ENCODE results near the gene CRK.
"Not testable (repeated sequence)": the region's sequence is repeated elsewhere in the genome, so short reads cannot be mapped to it uniquely, and the experiment has no call there.

Gene CRK

DNA sequence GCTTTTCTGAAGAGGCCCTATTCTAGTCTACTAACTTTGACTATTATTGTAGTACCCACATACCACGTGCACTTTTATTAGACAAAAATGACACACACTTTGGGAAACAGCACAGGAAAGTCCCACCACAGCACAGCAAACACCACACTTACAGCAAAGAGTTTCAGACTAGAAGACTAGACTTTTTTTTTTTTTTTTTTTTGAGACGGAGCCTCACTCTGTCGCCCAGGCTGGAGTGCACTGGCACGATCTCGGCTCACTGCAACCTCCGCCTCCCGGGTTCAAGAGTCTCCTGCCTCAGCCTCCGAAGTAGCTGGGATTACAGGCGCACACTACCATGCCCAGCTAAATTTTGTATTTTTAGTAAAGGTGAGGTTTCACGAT, 76.1 kb downstream of the CRK start:
- DNase-seq, result no peak

DNA sequence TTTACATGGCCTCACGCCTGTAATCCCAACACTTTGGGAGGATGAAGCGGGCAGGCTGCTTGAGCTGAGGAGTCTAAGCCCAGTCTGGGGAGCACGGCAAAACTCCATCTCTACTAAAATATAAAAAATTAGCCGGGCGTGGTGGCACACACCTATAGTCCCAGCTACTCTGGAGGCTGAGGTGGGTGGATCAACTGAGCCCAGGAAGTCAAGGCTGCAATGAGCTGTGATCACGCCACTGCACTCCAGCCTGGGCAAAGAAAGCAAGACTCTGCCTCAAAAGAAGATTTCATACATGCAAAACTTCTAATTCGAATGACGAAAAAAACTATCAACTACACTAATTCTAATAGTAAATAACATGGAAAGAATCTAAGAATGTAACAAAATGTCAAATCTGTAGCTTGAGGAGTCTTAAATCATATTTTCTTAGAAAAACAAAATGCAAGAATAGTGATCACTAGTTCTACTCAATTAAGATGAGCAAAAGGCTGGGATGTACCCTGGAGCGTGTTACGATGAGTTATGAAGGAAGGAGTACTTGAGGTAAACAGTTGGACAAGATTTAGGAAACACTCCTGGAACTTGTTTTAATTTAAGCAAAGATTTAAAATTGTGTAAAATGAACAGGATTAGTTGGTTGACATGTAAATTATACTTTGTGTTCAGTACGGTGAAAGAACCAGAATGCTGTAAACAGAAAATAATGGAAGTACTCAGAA, 76.7 kb downstream of the CRK start:
- no peak for DNase-seq

DNA sequence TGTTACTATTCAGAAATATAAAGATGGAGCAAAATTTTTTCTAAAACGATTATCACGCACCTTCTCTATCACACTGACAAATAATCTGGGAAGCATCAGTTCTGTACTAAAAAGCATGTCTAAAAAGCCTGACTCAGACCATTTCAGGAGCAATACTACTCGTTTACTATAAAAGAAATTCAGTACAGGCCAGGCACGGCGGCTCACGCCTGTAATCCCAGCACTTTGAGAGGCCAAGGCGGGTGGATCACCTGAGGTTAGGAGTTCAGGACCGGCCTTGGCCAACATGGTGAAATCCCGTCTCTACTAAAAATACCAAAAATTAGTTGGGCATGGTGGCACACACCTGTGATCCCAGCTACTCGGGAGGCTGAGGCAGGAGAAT, 77.6 kb downstream of the CRK start:
- not testable (repeated sequence) for DNase-seq

DNA sequence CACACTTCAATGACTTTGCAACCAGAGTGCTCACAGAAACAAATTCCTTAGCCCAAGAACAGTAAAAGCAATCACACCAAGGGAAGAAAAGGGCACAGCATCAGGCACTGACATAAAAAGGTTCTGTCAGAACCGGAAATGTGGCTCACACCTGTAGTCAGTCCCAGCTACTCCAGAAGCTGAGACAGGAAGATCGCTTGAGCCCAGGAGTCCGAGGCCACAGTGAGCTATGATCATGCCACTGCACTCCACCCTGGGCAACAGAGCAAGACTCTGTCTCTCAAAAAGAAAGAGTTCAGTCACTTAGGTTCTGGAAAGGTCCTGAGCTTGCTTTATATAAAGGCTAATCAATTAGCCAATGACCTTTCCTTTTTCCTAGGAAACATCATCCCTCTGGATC, 78.7 kb downstream of the CRK start:
- no peak for DNase-seq

DNA sequence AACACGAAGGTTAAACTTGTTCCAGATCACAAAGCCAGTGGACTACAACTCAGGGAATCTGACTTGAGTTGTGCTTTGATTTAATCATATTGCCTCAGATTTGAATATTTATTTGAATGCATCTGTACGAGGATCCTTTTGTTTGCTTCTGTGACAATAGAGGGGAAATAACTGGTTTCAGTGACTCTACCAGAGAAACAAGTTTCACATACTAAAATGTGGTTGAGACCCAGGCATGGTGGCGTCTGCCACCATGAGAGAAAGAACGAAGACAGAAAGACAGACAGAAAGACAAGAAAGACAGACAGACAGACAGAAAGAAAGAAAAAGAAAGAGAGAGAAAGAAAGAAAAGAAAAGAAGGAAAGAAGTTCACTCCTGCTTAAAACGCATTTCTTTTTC, 80.0 kb downstream of the CRK start:
- DNase-seq, result no peak

DNA sequence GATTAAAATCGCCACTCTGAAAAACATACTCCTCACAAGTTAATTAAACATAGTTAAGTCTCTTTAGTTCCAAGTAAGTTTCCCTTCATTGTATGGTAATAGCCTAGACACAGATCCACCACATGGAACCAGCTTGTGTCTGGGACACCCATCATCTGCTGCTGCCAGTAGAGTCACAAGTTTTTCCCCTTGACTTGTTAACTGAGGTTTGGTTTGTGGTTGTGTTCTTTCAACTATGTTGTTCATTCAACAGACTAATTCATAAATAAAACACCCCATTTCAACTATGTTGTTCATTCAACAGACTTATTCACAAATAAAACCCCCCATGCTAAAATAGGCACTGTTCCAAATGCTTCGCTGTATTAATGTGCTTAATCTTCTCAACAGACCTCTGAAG, 80.4 kb downstream of the CRK start:
- no peak for DNase-seq

DNA sequence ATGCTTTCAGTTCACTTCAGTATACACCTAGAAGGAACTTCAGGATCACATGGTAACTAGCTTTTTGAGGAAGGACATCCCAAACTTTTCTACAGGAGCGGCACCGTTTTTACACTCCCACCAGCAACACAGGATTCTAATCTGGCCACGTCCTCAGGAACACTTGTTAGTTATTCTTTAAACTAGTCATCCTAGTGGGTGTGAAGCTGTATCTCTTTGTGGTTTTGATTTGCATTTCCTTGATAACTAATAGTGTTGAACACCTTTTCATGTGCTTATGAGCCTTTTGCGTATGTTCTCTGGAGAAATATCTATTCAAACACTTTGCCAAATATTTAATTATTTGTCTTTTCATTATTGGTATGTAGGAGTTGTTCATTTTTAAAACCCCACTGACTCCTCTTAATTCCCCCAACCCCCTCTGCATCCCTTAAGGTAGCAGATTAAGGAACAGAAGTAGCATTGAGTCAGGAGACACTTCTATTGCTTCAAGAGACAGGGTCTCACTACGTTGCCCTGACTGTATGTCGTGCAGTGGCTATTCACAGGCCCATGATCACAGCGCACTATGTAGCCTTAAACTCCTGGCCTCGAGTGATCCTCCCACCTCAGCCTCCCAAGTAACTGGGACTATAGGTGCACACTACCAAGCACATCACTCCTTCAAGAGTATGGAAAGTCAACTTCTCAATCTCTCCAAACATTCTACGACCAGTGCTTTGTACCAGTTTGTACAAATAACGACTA, 81.4 kb downstream of the CRK start:
- DNase-seq, result no peak

DNA sequence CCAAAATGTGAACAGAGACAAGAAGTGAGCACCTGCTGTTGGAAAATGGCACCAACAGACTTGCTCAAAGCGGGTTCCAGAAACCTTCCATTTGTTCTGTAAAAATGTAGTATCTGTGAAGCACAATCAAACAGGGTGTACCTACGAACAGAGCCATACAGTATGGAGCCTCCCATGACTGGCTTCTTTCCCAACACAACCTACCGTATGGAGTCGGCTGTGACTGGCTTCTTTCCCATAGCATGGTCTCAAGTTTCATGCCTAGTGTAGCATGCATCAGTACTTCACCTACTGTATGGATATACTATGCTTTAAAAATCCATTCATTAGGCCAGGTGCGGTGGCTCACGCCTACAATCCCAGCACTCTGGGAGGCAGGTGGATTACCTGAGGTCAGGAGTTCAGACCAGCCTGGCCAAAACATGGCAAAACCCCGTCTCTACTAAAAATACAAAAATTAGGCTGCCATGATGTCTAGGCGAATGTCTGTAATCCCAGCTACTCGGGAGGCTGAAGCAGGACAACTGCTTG, 82.3 kb downstream of the CRK start:
- DNase-seq, result no peak

DNA sequence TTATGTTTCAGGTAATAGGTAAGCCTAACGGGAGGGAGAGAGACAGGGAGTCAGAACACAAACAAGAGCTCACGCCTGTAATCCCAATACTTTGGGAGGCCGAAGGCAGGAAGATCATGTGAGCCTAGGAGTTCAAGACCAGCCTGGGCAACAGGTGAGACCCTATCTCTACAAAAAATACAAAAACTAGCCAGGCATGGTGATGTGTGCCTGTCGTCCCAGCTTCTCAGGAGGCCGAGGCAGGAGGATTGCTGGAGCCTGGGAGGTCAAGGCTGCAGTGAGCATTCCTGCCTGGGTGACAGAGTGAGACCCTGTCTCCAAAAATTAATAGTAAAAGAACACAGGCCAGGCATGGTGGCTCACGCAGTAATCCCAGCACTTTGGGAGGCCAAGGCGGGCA, 83.4 kb downstream of the CRK start:
- no peak for DNase-seq

DNA sequence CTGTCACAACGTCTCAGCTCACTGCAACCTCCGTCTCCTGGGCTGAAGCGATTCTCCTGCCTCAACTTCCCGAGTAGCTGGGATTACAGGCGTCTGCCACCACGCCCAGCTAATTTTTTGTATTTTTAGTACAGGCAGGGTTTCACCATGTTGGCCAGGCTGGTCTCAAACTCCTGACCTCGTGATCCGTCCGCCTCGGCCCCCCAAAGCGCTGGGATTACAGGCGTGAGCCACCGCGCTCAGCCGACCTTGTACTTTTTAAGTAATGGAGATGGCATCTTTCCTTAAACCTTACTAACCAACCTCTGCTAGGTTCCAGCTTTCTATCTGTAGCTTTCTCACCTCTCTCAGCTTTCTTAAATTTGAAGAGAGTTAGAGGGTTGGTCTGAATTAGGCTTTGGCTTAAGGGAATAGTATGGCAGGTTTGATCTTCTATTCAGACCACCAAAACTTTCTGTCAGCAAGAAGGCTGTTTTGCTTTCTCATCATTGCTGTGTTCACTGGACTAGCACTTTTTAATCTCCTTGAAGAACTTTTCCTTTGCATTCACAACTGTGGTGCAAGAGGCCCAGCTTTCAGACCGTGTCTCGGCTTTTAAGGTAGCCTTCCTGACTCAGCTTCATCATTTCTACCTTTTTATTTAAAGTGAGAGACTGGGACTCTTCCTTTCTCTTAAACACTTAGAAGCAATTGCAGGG, 84.0 kb downstream of the CRK start:
- DNase-seq, result no peak
